ENCODE results near the gene DTX3.
"Not testable (repeated sequence)": the region's sequence is repeated elsewhere in the genome, so short reads cannot be mapped to it uniquely, and the experiment has no call there.

DTX3 gene

GRCh38 chr12:57604454-57604991, at the start of gene DTX3:
TSS of gene DTX3 (plus strand) at chr12:57604824. CDS start at chr12:57606518, 1,694 bp downstream.
- in situ Hi-C loops (cut with MboI; ENCODE audit: low sequenced_read_pairs) = no loop called here

DNA sequence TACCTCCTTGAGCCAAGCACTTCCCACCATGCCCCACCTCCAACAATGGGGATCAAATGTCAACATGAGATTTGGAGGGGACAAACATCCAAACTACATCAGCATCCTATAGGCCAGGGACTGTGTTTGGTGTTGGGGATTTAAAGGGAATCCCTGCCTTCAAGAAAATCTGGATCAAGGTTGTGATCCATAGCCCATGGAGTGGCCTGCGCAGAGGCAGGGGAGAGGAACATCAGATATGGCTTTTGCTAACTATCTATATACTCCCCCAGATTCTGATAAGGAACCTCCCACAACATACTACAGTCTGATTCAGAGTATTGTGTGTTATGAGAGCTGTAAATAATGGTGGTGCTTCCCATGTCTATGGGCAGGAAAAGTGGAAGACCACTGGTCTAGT, 49.7 kb upstream of the DTX3 start:
- in situ Hi-C loops (cut with MboI; ENCODE audit: low sequenced_read_pairs) = no loop called here

- in situ Hi-C loops (cut with MboI; ENCODE audit: low sequenced_read_pairs) = no loop called here
Measured at GRCh38 chr12:57558864-57559263, 45.8 kb upstream of the DTX3 start.

GRCh38 chr12:57560516-57560915, 44.1 kb upstream of the DTX3 start:
- in situ Hi-C loops (cut with MboI; ENCODE audit: low sequenced_read_pairs) = no loop called here

DNA sequence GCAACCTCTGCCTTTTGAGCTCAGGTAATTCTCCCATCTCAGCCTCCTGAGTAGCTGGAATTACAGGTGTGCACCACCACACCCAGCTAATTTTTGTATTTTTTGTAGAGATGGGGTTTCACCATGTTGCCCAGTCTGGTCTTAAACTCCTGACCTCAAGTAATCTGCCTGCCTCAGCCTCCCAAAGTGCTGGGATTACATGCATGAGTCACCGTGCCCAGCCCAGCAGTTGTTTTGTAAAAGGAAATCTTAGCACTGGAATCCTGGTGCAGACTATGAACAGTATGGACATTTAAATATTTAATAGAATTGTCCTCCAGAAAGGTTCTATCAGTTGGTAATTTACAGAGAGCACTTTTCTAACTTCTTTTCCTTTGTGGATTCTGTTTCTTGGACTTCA, 43.5 kb upstream of the DTX3 start:
- in situ Hi-C loops (cut with MboI; ENCODE audit: low sequenced_read_pairs) = not testable (repeated sequence)

GRCh38 chr12:57563358-57563757, 41.3 kb upstream of the DTX3 start:
- in situ Hi-C loops (cut with MboI; ENCODE audit: low sequenced_read_pairs) = no loop called here

DNA sequence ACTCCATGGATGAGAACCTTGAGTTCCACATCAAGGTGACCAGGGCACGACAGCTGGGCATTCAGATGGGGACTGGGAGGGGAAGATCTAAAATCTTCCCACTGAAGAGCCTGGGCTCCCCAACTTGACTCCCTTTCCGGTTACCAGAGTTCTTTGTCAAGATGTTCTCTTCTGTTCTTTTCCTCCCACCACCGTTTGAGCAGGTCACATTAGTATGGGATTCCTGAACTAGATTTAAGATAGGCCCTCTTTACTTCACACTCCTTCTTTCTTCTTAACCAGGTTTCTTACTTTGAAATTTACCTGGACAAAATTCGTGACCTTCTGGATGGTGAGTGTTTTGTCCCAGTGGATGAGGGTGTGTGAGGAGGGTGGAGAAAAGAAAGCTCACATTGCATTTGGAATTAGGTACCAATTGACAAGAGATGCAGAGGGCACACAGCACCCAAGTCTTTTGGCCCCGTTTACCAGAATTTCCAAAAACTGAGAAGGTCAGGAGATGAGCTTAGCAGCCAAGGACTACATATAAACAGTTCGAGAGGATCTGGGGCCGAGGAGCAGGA, 40.4 kb upstream of the DTX3 start:
- in situ Hi-C loops (cut with MboI; ENCODE audit: low sequenced_read_pairs) = no loop called here

DNA sequence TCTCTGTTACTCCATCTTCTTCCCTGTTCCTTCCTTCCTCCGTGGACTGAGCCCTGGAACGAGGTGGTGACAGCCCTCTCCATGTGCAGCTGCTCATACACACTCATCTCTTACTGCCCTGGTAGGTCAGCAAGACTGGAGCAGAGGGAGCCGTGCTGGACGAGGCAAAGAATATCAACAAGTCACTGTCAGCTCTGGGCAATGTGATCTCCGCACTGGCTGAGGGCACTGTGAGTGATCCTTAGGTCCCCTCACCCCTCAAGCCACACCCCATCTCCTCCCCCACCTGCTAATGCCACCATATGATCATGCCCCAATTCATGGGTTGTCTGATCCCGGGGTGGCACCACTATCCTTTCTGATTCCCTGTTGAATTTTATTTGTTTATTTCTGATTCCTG, 35.8 kb upstream of the DTX3 start:
- in situ Hi-C loops (cut with MboI; ENCODE audit: low sequenced_read_pairs) = no loop called here

- in situ Hi-C loops (cut with MboI; ENCODE audit: low sequenced_read_pairs) = no loop called here
Measured at GRCh38 chr12:57569858-57570257, 34.8 kb upstream of the DTX3 start.

DNA sequence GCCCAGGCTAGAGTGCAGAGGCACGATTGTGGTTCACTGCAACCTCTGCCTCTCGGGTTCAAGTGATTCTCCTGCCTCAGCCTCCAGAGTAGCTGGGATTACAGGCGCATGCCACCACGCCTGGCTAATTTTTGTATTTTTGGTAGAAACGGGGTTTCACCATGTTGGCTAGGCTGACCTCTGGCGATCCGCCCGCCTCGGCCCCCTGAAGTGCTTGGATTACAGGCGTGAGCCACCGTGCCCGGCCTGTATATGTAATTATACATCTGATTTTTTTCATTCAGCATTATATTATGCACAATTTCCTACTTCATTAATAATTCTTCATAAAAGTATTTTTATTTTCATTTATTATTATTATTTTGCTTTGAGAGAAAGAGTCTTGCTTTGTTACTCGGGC, 34.2 kb upstream of the DTX3 start:
- in situ Hi-C loops (cut with MboI; ENCODE audit: low sequenced_read_pairs) = not testable (repeated sequence)

GRCh38 chr12:57571926-57572762, 32.5 kb upstream of the DTX3 start:
- in situ Hi-C loops (cut with MboI; ENCODE audit: low sequenced_read_pairs) = no loop called here

DNA sequence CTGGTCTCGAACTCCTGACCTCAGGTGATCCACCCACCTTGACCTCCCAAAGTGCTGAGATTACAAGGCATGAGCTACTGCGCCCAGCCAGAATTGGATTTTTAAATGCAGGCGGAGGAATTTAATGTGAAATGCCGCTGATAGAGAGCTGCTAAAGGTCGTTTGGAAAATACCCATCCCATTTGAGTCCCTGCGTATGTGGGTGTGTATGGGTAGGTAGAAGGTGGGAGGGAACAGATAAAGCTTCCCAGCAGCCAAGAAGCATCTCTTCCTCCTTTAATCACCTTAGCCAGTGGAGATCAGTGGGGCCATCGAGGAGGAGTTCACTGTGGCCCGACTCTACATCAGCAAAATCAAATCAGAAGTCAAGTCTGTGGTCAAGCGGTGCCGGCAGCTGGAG, 29.8 kb upstream of the DTX3 start:
- in situ Hi-C loops (cut with MboI; ENCODE audit: low sequenced_read_pairs) = no loop called here

DNA sequence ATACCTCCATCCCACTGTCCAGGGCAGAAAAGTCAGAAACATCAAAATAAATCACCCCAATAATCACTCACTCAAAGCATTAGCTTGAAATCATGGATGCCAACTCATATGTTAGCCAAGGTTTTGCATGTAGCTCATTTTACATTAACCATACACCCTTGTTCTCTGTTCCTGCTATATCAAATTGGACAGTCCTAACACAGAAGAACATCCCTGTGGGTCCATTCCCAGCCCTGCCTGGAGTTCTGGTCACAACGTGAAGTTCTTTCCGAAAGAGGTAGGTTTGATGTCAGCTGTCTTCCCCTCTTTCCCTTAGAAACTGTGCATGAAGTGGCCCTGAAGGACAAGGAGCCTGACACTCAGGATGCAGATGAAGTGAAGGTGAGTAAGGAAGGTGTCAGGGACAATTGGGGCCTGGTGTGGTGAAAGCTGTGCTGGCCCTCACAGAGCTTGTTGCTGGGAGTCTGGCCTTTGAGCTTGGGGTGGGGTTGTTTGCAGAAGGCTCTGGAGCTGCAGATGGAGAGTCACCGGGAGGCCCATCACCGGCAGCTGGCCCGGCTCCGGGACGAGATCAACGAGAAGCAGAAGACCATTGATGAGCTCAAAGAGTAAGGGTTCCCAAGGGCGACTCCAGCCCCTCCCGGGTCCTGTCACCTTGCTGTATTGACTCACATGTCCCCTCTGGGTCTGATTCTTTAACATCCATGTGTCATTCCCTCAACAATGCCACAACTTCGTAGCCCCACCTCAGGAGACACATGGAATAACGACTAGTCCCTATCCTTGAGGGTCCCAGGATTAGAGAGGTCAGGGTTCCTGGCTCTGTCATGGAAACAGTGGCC, 28.6 kb upstream of the DTX3 start:
- in situ Hi-C loops (cut with MboI; ENCODE audit: low sequenced_read_pairs) = no loop called here

DNA sequence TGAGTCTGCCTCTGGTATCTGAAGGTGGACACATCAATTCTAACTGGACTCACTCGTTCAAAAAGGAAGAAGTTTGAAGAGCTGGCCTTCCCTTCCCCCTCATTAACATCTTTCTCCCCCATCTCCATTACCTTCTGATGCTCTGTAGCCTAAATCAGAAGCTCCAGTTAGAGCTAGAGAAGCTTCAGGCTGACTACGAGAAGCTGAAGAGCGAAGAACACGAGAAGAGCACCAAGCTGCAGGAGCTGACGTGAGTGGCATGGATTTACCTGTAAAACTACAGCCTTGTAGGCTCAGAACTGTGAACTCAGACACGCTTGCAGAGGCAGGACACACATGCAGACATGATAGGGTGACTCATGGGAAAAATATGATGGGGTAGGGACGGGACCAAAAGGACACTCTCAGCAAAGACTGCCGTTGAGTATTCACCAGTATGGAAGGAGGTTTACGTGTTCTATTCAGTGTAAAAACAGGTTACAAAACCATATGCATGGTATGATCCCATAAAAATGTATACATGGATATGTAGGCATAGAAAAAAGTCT, 27.9 kb upstream of the DTX3 start:
- in situ Hi-C loops (cut with MboI; ENCODE audit: low sequenced_read_pairs) = no loop called here

DNA sequence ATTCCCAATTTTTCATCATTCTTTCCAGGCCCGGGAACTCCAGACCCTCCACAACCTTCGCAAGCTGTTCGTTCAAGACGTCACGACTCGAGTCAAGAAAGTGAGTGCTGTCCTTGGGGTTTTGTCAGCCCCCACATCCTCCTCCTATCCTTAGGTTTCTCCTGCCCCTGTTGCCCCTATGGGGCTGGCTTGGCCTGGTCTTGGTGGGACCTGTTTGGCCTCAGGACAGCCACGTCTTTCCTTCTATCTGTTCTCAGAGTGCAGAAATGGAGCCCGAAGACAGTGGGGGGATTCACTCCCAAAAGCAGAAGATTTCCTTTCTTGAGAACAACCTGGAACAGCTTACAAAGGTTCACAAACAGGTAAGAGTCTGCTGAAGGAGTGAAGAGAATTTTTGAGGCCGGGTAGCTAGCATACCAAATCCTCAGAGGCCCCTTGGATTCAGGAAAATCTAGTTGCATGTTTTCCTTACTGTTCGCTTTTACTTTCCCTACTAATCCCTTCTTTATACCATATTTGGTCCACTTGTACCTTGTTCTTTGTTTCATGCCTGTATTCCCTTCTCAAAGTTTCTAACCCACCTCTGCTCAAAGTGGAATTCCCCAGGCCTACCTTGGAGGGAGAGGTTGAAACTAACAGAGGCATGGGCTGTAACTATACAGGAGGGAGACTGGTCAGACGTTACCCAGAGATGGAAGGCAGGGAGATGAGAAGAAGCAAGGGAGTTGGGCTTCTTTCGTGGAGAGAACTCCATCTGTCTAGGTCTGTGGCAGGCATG, 26.5 kb upstream of the DTX3 start:
- in situ Hi-C loops (cut with MboI; ENCODE audit: low sequenced_read_pairs) = no loop called here

DNA sequence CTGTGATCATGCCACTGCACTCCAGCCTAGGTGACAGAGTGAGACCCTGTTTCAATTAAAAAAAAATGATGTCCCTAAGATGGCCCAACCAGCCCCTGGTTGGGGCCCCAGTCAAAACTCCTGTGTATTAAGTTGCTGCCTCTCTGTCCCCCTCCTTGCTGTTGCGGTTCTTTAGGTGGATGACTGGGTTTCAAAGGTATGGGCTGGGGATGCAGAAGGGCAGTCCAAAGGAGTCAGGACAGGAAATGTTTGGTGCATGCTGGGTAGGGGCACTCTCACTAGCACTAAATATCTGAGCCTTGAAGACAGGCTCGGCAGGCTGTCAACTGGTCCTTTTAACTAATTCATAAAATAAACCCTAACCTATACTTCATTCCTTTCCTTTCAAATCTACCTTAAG, 25.6 kb upstream of the DTX3 start:
- in situ Hi-C loops (cut with MboI; ENCODE audit: low sequenced_read_pairs) = no loop called here

DNA sequence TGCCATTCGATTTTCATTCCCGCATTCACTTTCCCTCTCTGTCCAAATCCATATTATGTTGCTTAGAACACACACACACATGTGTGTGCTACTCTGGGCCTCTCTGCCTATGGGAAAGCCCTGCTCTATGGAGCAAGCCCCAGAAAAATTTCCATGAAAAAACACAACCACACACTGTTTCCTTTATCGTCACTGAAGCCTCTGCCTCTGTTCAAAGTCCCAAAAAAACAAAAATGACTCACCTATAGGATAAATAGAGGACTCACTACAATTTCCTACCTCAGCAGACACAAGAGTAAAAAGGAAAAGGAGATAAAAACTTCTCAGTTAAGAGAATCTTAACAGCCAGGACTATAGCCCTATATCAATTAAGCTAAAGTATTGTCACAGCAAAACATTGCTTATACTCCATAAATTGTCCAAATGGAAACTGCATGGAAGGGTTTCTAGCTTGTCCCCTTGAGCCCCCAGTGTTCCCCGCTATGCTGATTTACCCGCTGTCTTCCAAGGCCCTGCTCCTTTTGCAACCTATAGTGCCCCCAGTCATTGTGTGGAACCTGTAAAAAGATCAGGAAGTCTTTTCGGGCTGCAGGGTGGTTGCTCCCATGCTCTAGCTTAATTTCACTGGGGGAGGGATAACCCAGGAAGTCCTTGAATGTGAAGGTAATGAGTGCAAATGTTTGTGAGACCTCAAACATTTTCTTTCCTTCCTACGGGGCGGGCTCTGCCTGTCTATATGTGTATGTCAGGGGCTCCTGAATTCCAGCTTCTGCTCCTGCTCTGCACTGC, 24.8 kb upstream of the DTX3 start:
- in situ Hi-C loops (cut with MboI; ENCODE audit: low sequenced_read_pairs) = no loop called here

DNA sequence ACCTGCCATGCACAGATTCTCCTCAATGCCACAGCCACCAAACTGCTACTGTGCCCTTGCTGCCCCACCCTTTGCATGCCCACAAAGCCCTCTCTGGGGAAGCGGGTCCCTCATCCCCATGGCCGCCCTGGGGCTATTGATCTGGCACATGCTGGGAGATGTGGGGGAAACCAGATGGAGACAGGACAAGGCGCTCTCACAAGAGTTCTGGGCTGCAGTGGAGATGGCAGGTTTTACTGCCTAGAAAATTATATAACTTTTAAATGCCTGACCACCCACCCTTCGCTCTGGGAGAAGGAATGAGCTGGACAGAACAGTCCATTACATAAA, 24.2 kb upstream of the DTX3 start:
- in situ Hi-C loops (cut with MboI; ENCODE audit: low sequenced_read_pairs) = no loop called here

- in situ Hi-C loops (cut with MboI; ENCODE audit: low sequenced_read_pairs) = no loop called here
Measured at GRCh38 chr12:57581802-57582201, 22.8 kb upstream of the DTX3 start.

GRCh38 chr12:57582440-57582839, 22.2 kb upstream of the DTX3 start:
- in situ Hi-C loops (cut with MboI; ENCODE audit: low sequenced_read_pairs) = no loop called here

Data from hTERT RPE-1 (cell line).